Stimulated activated CD4-positive, alpha-beta T cell treated with anti-CD3 and anti-CD28 coated beads, Interleukin-12 subunit alpha, Interleukin-12 subunit beta, amount 100 ng/mL, for 48 hours (primary cell): ENCODE data around the gene ASB1.
"Not testable (repeated sequence)": the region's sequence is repeated elsewhere in the genome, so short reads cannot be mapped to it uniquely, and the experiment has no call there.

Experiments used
- DNase-seq, 3 donors: peaks; one replicate each; pipeline ENCODE4 v3.0.0-alpha.2; 2020; ENCODE audit warnings: low read depth in 2 of 3, low spot score in 1 of 3

ASB1 gene

DNA sequence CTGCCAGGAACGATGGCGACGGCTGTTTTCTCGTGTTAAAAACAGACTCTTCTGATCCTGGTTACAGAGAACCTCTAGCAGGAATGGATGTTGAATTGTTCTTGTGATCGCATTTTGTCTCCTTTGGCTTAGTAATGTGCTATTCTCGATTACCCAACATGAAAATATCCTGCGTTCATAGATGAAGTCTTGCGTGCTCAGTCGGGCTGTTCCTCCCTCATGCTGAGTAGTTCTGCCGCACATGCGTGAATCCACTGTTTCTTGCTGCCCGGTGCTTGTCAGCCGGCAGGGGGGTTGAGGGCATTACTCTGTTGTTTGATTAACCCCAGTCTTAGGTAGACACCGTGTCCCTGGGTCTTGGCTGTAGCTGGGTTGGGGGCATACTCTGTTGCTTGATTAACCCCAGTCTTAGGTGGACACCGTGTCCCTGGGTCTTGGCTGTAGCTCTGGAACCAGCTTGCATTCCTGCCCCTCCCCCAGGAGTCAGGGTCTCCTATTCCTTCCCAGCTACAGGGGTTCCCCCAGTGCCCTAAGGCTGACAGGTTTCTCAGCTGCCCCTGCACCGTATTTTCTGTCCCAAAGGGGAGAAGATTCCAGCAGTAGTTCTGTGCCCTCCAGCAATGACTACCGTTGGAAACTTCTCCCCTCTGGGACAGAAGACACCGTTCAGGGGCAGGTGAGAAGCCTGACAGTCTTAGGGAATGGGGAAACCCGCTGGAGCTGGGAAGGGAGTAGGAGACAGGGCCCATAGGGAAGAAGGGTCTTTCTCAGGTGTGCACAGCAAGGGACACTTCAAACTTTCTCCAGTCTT is 22.1 kb upstream of the ASB1 start:
- DNase-seq: no peak

DNA sequence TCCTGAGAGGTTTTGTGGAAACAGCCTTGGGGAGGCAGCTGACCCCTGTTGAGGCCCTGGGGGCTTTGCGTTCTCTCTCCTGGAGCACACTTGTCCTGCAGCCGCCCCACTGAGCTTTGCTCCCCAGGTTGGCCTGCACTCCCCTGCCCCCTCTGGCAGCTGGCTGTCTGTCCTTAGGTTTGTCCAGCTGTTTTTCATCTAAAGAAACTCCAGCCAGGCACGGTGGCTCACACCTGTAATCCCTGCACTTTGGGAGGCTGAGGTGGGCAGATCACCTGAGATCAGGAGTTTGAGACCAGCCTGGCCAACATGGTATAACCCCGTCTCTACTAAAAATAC is 21.5 kb upstream of the ASB1 start:
- DNase-seq: not testable (repeated sequence)

DNA sequence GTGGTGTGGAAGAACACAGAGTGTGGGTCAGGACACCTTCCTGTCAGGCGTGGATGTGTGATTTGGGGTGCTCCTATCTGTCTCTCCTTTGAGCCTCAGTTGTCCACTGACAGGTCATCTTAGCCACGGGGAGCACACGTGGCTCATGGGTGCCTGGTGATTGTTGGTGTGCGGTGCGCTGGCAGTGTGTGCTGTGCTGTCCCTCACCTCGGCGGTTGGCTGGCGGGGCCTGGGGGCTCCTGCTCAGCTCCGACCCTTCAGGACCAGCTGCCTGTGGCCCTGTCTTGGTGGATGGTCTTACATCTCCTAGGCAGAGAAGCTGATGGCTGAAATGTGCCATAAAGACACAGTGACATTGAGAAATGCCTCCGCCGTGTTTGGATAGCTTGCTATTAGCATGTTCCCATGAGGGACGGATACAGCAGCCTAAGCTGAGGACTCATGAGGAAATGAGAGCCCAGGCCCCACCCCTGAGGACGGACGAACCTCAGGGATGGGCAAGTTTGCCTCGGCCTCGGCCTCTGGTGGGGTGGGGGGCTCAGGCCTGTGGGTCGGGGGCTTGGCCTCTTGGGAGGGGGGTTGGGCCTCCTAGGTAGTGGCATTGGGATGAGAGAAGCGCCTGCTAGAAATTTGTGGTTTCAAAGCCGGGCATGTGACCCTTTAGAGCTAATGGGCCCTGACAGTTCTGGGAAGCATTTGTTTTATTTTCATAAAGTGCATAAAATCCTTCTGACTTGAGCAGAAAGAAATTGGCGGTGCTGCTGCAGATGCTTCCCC is 20.3 kb upstream of the ASB1 start:
- DNase-seq: no peak

DNA sequence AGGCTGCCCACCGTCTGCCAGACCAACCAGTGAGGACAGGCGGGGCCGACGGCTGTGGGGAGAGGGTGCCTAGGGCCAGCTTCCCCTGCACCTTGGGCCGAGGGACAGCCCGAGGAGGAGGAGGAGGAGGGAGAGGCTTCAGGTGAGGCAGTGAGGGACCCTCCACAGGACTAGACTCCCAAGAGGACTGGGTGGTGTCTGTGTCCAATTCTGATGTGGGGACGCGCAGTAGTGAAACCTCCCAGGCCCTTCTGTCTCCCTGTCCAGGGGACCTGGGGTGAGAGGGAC is 19.8 kb upstream of the ASB1 start:
- DNase-seq: no peak

- DNase-seq: no peak
Measured at GRCh38 chr2:238407566-238407965, 19.2 kb upstream of the ASB1 start.

GRCh38 chr2:238408615-238409340 is 17.9 kb upstream of the ASB1 start:
- DNase-seq: no peak

DNA sequence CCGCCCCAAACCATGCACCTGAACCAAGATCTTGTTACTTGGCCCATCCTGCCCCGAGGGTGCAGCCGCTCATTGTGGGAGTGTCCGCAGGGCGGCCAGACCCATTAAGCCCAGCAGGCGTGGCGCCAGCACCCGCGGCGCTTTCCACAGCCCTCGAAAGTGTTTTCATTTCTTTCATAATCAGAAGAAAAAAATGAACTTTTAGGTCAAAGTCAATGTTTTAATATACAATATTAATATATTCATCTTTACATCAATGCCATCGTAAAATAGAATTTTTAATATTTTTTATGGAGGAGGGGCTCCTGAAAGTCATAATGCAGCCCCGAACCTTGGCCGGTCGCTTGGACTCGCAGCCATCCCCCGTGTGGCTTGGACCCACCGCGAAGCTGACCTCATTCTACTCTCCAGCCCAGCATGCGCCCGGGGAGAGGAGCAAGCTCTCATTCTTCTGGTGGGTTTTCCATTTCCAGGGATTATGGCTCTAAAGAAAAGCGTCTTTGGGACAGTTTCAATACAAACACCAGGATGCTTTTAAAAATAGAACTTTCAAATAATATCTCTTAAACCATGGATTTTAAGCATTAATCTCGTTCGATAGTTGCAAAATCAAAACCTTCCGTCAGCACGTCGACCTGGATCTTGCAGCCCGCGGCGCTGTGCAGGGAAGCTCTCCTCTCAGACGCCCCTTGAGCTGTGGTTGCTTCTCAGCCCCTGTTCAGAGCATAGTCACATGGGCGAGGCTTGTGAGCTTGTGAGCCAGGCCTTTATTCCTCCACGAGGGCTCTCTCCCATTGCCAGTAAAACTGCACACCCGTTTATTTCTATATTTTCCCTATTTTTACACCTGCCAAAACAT is 17.2 kb upstream of the ASB1 start:
- no peak for DNase-seq

GRCh38 chr2:238412067-238412767 is 14.5 kb upstream of the ASB1 start:
- no peak for DNase-seq

- no peak for DNase-seq
Measured at GRCh38 chr2:238413368-238413767, 13.4 kb upstream of the ASB1 start.

GRCh38 chr2:238415036-238415764 is 11.5 kb upstream of the ASB1 start:
- DNase-seq: no peak

GRCh38 chr2:238415893-238416292 is 10.8 kb upstream of the ASB1 start:
- DNase-seq: no peak

DNA sequence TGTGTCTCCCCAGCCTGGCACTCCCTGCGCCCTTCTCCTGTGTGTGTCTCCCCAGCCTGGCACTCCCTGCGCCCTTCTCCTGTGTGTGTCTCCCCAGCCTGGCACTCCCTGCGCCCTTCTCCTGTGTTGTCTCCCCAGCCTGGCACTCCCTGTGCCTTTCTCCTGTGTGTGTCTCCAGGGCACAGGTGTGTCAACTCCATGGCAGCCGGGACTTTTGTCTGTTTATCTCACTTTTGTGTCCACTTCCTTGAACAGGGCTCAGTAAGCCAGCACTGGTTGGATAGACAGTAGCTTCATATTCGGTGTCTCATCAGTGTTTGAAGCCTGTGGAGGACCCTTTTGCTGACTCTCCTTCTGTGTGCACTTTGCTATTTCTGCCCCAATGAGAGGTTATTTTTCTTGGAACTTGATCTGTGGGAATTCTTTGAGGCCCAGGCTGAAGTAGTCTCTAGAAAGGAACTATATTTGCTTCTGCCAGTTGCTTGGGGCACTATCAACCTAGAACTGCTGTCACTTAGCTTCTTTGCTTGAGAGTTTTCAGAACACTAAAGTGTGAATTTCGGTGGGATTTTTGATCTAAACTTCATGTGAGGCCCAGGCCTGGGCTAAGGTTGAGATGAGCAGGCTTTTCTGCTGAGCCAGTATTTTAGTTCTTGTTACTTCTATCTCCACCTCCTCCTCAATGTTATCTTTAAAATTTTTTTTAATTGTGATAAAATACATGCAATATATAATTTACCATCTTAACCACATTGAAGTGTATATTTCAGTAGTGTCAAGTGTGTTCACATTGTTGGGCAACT is 8.3 kb upstream of the ASB1 start:
- DNase-seq: no peak

GRCh38 chr2:238418999-238419546 is 7.7 kb upstream of the ASB1 start:
- DNase-seq: no peak

GRCh38 chr2:238420442-238420841 is 6.3 kb upstream of the ASB1 start:
- DNase-seq: no peak

DNA sequence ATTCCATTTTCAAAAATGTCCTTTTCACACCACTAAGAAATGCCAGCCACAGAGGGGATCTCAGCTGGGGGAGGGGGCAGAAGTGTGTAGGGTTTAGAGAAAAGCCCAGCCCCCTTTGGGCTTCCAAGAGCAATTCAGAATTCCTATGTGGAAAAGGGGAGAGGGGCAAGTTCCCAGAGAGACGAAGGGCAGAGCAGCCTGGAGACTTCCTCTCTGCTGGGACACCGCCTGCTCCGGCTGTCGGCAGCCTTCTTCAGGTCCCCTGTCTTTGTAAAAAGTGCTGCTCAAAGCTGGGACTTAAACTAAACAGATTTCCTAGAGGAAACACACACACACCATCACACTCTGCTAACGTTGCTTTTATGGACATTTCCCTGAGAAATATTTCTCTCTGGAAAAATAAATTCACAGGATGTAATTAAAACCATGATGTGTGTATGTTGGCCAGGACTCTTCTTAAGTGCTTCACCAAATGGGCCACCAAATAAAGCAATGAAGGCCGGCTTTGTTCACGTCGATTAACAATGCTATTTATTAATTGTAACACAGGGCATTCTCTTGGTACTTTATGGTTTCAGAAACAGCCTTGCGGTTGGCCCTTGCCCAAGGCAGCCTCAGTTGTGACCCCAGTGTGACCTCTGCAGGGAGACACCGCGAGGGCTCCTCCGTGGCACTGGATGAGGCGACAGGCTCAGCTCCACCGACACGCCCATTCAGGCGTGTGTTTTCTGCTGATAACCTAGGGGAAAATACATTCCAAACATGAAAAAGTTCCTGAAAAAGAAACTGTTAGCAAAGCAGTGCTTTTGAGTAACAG is 5.6 kb upstream of the ASB1 start:
- no peak for DNase-seq

DNA sequence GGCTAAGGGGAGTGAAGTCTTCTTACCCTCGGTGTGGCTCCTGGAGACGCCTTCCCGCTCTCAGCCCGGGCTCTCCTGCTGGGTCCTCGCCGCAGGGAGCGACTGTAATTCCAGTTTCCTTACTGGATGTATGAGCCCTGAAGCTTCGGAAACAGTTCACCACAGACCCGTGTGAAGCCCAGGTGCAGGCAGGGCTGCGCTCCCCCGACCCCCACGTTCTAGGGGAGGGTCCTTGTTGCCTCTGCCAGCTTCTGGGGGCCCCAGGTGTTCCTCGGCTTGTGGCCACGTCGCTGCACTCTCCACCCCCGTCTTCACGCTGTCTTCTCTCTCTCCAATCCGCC is 5.1 kb upstream of the ASB1 start:
- no peak for DNase-seq

- DNase-seq: no peak
Measured at GRCh38 chr2:238422285-238422684, 4.4 kb upstream of the ASB1 start.

- DNase-seq: no peak
Measured at GRCh38 chr2:238422940-238423339, 3.8 kb upstream of the ASB1 start.
